Kidney (tissue), 14 donors: ENCODE measurements around the gene NT5C2. TPM values are rescaled to one million over a fixed set of nuclear protein-coding genes. Genes with fewer than 3 reads are reported as not detected.
"Not testable (repeated sequence)": the region's sequence is repeated elsewhere in the genome, so short reads cannot be mapped to it uniquely, and the experiment has no call there.

ENCODE experiments used
- DNase-seq, 5 donors: peaks; one replicate each; pipeline ENCODE4 v3.0.0-alpha.2; 2013 to 2020
- FAIRE-seq: peaks from 2 replicates; lab custom pipeline; 2012; peaks lifted over from hg19 to GRCh38; lab: Jason Lieb, UNC
- H3K27ac ChIP-seq, 2 donors: one replicate each; pipeline ENCODE4 v1.7.0; 2013; ENCODE audit warnings: low read depth in 2 of 2, low read length in 2 of 2, inconsistent platforms in 1 of 2
- H3K27me3 ChIP-seq: one replicate; pipeline ENCODE4 v1.7.1; 2013; ENCODE audit warnings: low read length, inconsistent platforms; ENCODE audit not compliant: control insufficient read depth, insufficient read depth
- H3K36me3 ChIP-seq, 3 donors: one replicate each; pipeline versions ENCODE4 v1.7.0 to v1.7.1; 2013; ENCODE audit warnings: low read length in 3 of 3, control low read depth in 1 of 3, inconsistent platforms in 1 of 3; ENCODE audit not compliant: insufficient read depth in 3 of 3, control insufficient read depth in 2 of 3
- H3K4me1 ChIP-seq, 3 donors: one replicate each; pipeline versions ENCODE4 v1.7.0 to v1.7.1; 2013; ENCODE audit warnings: low read length in 3 of 3, inconsistent platforms in 1 of 3, low read depth in 1 of 3; ENCODE audit not compliant: control insufficient read depth in 2 of 3, insufficient read depth in 2 of 3
- H3K4me3 ChIP-seq, 3 donors: one replicate each; pipeline versions ENCODE4 v1.7.0 to v1.8.1; 2013; ENCODE audit warnings: low read length in 3 of 3, control low read depth in 1 of 3, inconsistent platforms in 1 of 3
- H3K9ac ChIP-seq, 3 donors: one replicate each; pipeline versions ENCODE4 v1.7.0 to v1.7.1; 2013; ENCODE audit warnings: low read length in 3 of 3, control low read depth in 1 of 3, inconsistent platforms in 1 of 3
- H3K9me3 ChIP-seq, 3 donors: one replicate each; pipeline versions ENCODE4 v1.7.0 to v1.7.1; 2013; ENCODE audit warnings: low read length in 3 of 3, control low read depth in 1 of 3, inconsistent platforms in 1 of 3; ENCODE audit not compliant: control insufficient read depth in 2 of 3, insufficient read depth in 1 of 3
- CTCF ChIP-seq: IDR thresholded peaks from 3 replicates; pipeline ENCODE4 v1.5.1; 2012; ENCODE audit warnings: mild to moderate bottlenecking, moderate library complexity, borderline replicate concordance; ENCODE audit not compliant: insufficient read depth; ENCODE audit errors: extremely low read depth
- intact Hi-C: fragments of 100-400 bp; cut with DNase I; formaldehyde crosslinking; loops from one replicate; pipeline ENCODE4 v1.11.1; 2022
- polyA plus RNA-seq: library from polyadenylated mRNA; stranded (reverse); fragments of 350-450 nt; fragmentation: Illumina TruSeq; extraction: RNeasy Lipid Tissue Mini Kit (QIAGEN cat#74804); gene quantifications from one replicate; pipeline ENCODE4 v1.2.3, GENCODE V29; 2014; ENCODE audit warnings: low read depth, low replicate concordance; ENCODE audit not compliant: insufficient read depth
- total RNA-seq: library from RNA; stranded (reverse); fragmentation: NEBNext Ultra II Directional; extraction: Animal tissue kit (Norgen Biotek cat#: 25700); gene quantifications from one replicate; pipeline ENCODE4 v1.2.1, GENCODE V29; 2021
- donor health status: control.
- donor health status: control.
- donor health status: control.
- donor health status: control.
- donor health status: control.
- donor health status: DM: yes; HTN: yes; CAD: no.
- donor health status: Normal renal cell carcinoma (clear cell type).

The NT5C2 gene
- total and polyA plus RNA-seq, 2 donors from 2014 or later, result 30.9 to 91.7 TPM

- no peaks in the 10 kb centered on the region for H3K27me3 ChIP-seq
- intact Hi-C loops, result no loop called here
- H3K9ac ChIP-seq, result no peak overlapping the region
- FAIRE-seq (no peak), DNase-seq (no peak)
- TF ChIP-seq CTCF, result no peak
- H3K27ac ChIP-seq, result no peak overlapping the region
- H3K9me3 ChIP-seq, result no peaks in the 10 kb centered on the region
- peaks cover 0 to 10% (median 4%) of the 10 kb centered on the region in 3 donors for H3K4me1 ChIP-seq
- no peaks in the 10 kb centered on the region for H3K36me3 ChIP-seq
- no peak overlapping the region for H3K4me3 ChIP-seq
Observed at GRCh38 chr10:103232131-103232673, 39.1 kb upstream of the NT5C2 start.

GRCh38 chr10:103231047-103231551, 38.0 kb upstream of the NT5C2 start:
- Histone ChIP-seq H3K4me3 (no peak overlapping the region), H3K36me3 (no peaks in the 10 kb centered on the region), H3K27ac (no peak overlapping the region), H3K9ac (no peak overlapping the region), H3K27me3 (no peaks in the 10 kb centered on the region), H3K9me3 (no peaks in the 10 kb centered on the region), H3K4me1 (peaks cover 0 to 10% (median 4%) of the 10 kb centered on the region in 3 donors)
- FAIRE-seq (no peak), DNase-seq (peak in 3 of 5 donors; percentile 24 to 84 (median 71))
- TF ChIP-seq CTCF, result no peak
- intact Hi-C loops, result no loop called here

GRCh38 chr10:103227416-103227815, 34.3 kb upstream of the NT5C2 start:
- Histone ChIP-seq H3K27me3 (no peaks in the 10 kb centered on the region), H3K4me3 (no peak overlapping the region), H3K9me3 (peaks cover 0 to 6% (median 2%) of the 10 kb centered on the region in 3 donors), H3K27ac (no peak overlapping the region), H3K9ac (no peak overlapping the region), H3K4me1 (peaks cover 0 to 10% (median 4%) of the 10 kb centered on the region in 3 donors), H3K36me3 (no peaks in the 10 kb centered on the region)
- FAIRE-seq (no peak), DNase-seq (no peak)
- intact Hi-C loops, result no loop called here
- TF ChIP-seq CTCF, result no peak

- H3K9ac ChIP-seq, result no peak overlapping the region
- intact Hi-C loops, result no loop called here
- TF ChIP-seq CTCF, result no peak
- DNase-seq, result no peak
- no peaks in the 10 kb centered on the region for H3K27me3 ChIP-seq
- H3K4me1 ChIP-seq, result peaks cover 0 to 5% (median under 1%) of the 10 kb centered on the region in 3 donors
- H3K36me3 ChIP-seq, result no peaks in the 10 kb centered on the region
- no peak overlapping the region for H3K4me3 ChIP-seq
- no peak for FAIRE-seq
- H3K9me3 ChIP-seq, result peaks cover 0 to 6% (median 2%) of the 10 kb centered on the region in 3 donors
- H3K27ac ChIP-seq, result no peak overlapping the region
Observed at GRCh38 chr10:103225939-103226338, 32.9 kb upstream of the NT5C2 start.

- H3K4me3 ChIP-seq, FAIRE-seq, H3K27me3 ChIP-seq, H3K4me1 ChIP-seq, H3K9me3 ChIP-seq, H3K36me3 ChIP-seq, H3K27ac ChIP-seq, intact Hi-C loops, DNase-seq, H3K9ac ChIP-seq: not testable (repeated sequence)
Observed at GRCh38 chr10:103224721-103225120, 31.6 kb upstream of the NT5C2 start.
